ENCODE measurements around the gene POLR3H.

POLR3H gene

GRCh38 chr22:41523464-41524221, 20.6 kb downstream of the POLR3H start:
- Histone ChIP-seq H3K9ac (ENCODE audit: low read depth, low read length) (no peak overlapping the region), H3K4me1 (ENCODE audit: control insufficient read depth, insufficient read depth, low read length) (no peaks in the 10 kb centered on the region), H3K36me3 (ENCODE audit: control insufficient read depth, insufficient read depth, low read length) (peaks cover 53% of the 10 kb centered on the region), H3K9me3 (ENCODE audit: control insufficient read depth, insufficient read depth, low read length) (no peaks in the 10 kb centered on the region), H3K27me3 (ENCODE audit: control insufficient read depth, insufficient read depth, low read length) (no peaks in the 10 kb centered on the region), H3K4me3 (ENCODE audit: low read depth, low read length) (no peak overlapping the region)

GRCh38 chr22:41522813-41523212, 21.5 kb downstream of the POLR3H start:
- no peaks in the 10 kb centered on the region for H3K9me3 ChIP-seq (ENCODE audit: control insufficient read depth, insufficient read depth, low read length)
- no peak overlapping the region for H3K4me3 ChIP-seq (ENCODE audit: low read depth, low read length)
- H3K36me3 ChIP-seq (ENCODE audit: control insufficient read depth, insufficient read depth, low read length): peaks cover 45% of the 10 kb centered on the region
- H3K9ac ChIP-seq (ENCODE audit: low read depth, low read length): no peak overlapping the region
- H3K4me1 ChIP-seq (ENCODE audit: control insufficient read depth, insufficient read depth, low read length): no peaks in the 10 kb centered on the region
- no peaks in the 10 kb centered on the region for H3K27me3 ChIP-seq (ENCODE audit: control insufficient read depth, insufficient read depth, low read length)

- H3K9ac ChIP-seq (ENCODE audit: low read depth, low read length): no peak overlapping the region
- H3K9me3 ChIP-seq (ENCODE audit: control insufficient read depth, insufficient read depth, low read length): no peaks in the 10 kb centered on the region
- peaks cover 39% of the 10 kb centered on the region for H3K36me3 ChIP-seq (ENCODE audit: control insufficient read depth, insufficient read depth, low read length)
- H3K27me3 ChIP-seq (ENCODE audit: control insufficient read depth, insufficient read depth, low read length): no peaks in the 10 kb centered on the region
- H3K4me1 ChIP-seq (ENCODE audit: control insufficient read depth, insufficient read depth, low read length): no peaks in the 10 kb centered on the region
- H3K4me3 ChIP-seq (ENCODE audit: low read depth, low read length): no peak overlapping the region
Observed at GRCh38 chr22:41521126-41521525, 23.1 kb downstream of the POLR3H start.

- Histone ChIP-seq H3K9ac (ENCODE audit: low read depth, low read length) (no peak overlapping the region), H3K36me3 (ENCODE audit: control insufficient read depth, insufficient read depth, low read length) (peaks cover 46% of the 10 kb centered on the region)
Observed at GRCh38 chr22:41518048-41518347, 26.3 kb downstream of the POLR3H start.

GRCh38 chr22:41517172-41518047, 26.9 kb downstream of the POLR3H start:
- H3K36me3 ChIP-seq (ENCODE audit: control insufficient read depth, insufficient read depth, low read length): peaks cover 45% of the 10 kb centered on the region
- peaks cover 10% of the 10 kb centered on the region for H3K4me1 ChIP-seq (ENCODE audit: control insufficient read depth, insufficient read depth, low read length)
- no peak overlapping the region for H3K9ac ChIP-seq (ENCODE audit: low read depth, low read length)
- no peaks in the 10 kb centered on the region for H3K9me3 ChIP-seq (ENCODE audit: control insufficient read depth, insufficient read depth, low read length)
- no peaks in the 10 kb centered on the region for H3K27me3 ChIP-seq (ENCODE audit: control insufficient read depth, insufficient read depth, low read length)
- no peak overlapping the region for H3K4me3 ChIP-seq (ENCODE audit: low read depth, low read length)

More at GRCh38 chr22:41518048-41518347, 26.3 kb downstream of the POLR3H start:
- H3K4me3 ChIP-seq (ENCODE audit: low read depth, low read length): no peak overlapping the region
- peaks cover 5% of the 10 kb centered on the region for H3K4me1 ChIP-seq (ENCODE audit: control insufficient read depth, insufficient read depth, low read length)
- no peaks in the 10 kb centered on the region for H3K9me3 ChIP-seq (ENCODE audit: control insufficient read depth, insufficient read depth, low read length)
- no peaks in the 10 kb centered on the region for H3K27me3 ChIP-seq (ENCODE audit: control insufficient read depth, insufficient read depth, low read length)

GRCh38 chr22:41516462-41516861, 27.8 kb downstream of the POLR3H start:
- Histone ChIP-seq H3K36me3 (ENCODE audit: control insufficient read depth, insufficient read depth, low read length) (peaks cover 49% of the 10 kb centered on the region), H3K4me1 (ENCODE audit: control insufficient read depth, insufficient read depth, low read length) (peaks cover 10% of the 10 kb centered on the region), H3K9me3 (ENCODE audit: control insufficient read depth, insufficient read depth, low read length) (no peaks in the 10 kb centered on the region), H3K9ac (ENCODE audit: low read depth, low read length) (no peak overlapping the region), H3K27me3 (ENCODE audit: control insufficient read depth, insufficient read depth, low read length) (no peaks in the 10 kb centered on the region), H3K4me3 (ENCODE audit: low read depth, low read length) (no peak overlapping the region)

GRCh38 chr22:41513391-41513790, 30.9 kb downstream of the POLR3H start:
- Histone ChIP-seq H3K4me1 (ENCODE audit: control insufficient read depth, insufficient read depth, low read length) (peaks cover 10% of the 10 kb centered on the region), H3K27me3 (ENCODE audit: control insufficient read depth, insufficient read depth, low read length) (no peaks in the 10 kb centered on the region), H3K9ac (ENCODE audit: low read depth, low read length) (no peak overlapping the region), H3K4me3 (ENCODE audit: low read depth, low read length) (no peak overlapping the region), H3K36me3 (ENCODE audit: control insufficient read depth, insufficient read depth, low read length) (peaks cover 49% of the 10 kb centered on the region), H3K9me3 (ENCODE audit: control insufficient read depth, insufficient read depth, low read length) (no peaks in the 10 kb centered on the region)

- Histone ChIP-seq H3K36me3 (ENCODE audit: control insufficient read depth, insufficient read depth, low read length) (peaks cover 56% of the 10 kb centered on the region), H3K27me3 (ENCODE audit: control insufficient read depth, insufficient read depth, low read length) (no peaks in the 10 kb centered on the region), H3K4me1 (ENCODE audit: control insufficient read depth, insufficient read depth, low read length) (peaks cover 10% of the 10 kb centered on the region), H3K9me3 (ENCODE audit: control insufficient read depth, insufficient read depth, low read length) (no peaks in the 10 kb centered on the region), H3K4me3 (ENCODE audit: low read depth, low read length) (no peak overlapping the region), H3K9ac (ENCODE audit: low read depth, low read length) (no peak overlapping the region)
Observed at GRCh38 chr22:41512421-41513194, 31.7 kb downstream of the POLR3H start.

- no peak overlapping the region for H3K9ac ChIP-seq (ENCODE audit: low read depth, low read length)
Observed at GRCh38 chr22:41511521-41511968, 32.7 kb downstream of the POLR3H start.

GRCh38 chr22:41508770-41509170, 35.5 kb downstream of the POLR3H start:
- Histone ChIP-seq H3K27me3 (ENCODE audit: control insufficient read depth, insufficient read depth, low read length) (no peaks in the 10 kb centered on the region), H3K36me3 (ENCODE audit: control insufficient read depth, insufficient read depth, low read length) (peaks cover 32% of the 10 kb centered on the region), H3K9me3 (ENCODE audit: control insufficient read depth, insufficient read depth, low read length) (no peaks in the 10 kb centered on the region), H3K4me3 (ENCODE audit: low read depth, low read length) (no peak overlapping the region), H3K4me1 (ENCODE audit: control insufficient read depth, insufficient read depth, low read length) (peaks cover 10% of the 10 kb centered on the region), H3K9ac (ENCODE audit: low read depth, low read length) (no peak overlapping the region)

More at GRCh38 chr22:41511521-41511968, 32.7 kb downstream of the POLR3H start:
- Histone ChIP-seq H3K4me3 (ENCODE audit: low read depth, low read length) (no peak overlapping the region), H3K36me3 (ENCODE audit: control insufficient read depth, insufficient read depth, low read length) (peaks cover 56% of the 10 kb centered on the region), H3K4me1 (ENCODE audit: control insufficient read depth, insufficient read depth, low read length) (peaks cover 10% of the 10 kb centered on the region), H3K9me3 (ENCODE audit: control insufficient read depth, insufficient read depth, low read length) (no peaks in the 10 kb centered on the region), H3K27me3 (ENCODE audit: control insufficient read depth, insufficient read depth, low read length) (no peaks in the 10 kb centered on the region)

DNA sequence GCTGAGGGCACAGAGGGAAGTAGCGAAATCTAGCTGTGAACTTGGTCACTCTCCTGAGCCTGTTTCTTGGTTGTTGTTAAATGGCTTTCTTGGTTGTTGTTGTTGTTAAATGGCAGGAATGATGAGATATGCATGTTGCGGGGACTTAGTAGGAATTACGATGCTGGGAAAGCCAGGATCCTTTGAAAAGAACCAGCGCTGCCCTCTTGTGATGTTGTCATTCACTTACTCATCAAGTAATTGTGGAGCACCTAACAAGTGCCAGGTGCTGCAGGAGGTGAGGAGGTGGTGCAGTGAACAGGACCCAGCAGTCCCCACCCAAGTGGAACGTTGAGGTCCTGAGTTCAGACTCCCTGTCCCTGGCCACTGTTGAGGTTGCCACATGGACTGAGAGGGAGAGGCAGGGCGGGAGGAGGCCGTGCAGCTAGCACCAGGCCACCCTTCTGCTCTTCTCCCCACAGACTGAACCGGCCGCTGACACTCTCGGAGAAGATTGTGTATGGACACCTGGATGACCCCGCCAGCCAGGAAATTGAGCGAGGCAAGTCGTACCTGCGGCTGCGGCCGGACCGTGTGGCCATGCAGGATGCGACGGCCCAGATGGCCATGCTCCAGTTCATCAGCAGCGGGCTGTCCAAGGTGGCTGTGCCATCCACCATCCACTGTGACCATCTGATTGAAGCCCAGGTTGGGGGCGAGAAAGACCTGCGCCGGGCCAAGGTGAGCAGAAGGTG, 36.8 kb downstream of the POLR3H start:
- Histone ChIP-seq H3K4me3 (ENCODE audit: low read depth, low read length) (no peak overlapping the region), H3K4me1 (ENCODE audit: control insufficient read depth, insufficient read depth, low read length) (peaks cover under 1% of the 10 kb centered on the region), H3K27me3 (ENCODE audit: control insufficient read depth, insufficient read depth, low read length) (no peaks in the 10 kb centered on the region), H3K9me3 (ENCODE audit: control insufficient read depth, insufficient read depth, low read length) (no peaks in the 10 kb centered on the region), H3K9ac (ENCODE audit: low read depth, low read length) (no peak overlapping the region), H3K36me3 (ENCODE audit: control insufficient read depth, insufficient read depth, low read length) (peaks cover 22% of the 10 kb centered on the region)

Measured in iPS-15b (cell line).